GM21447 (cell line): ENCODE data around the gene LATS2.

Experiments
- ATAC-seq: cut with Tn5 transposase; IDR thresholded peaks from one replicate; pipeline ENCODE4 v1.9.1; 2021; ENCODE audit not compliant: unreplicated experiment

LATS2 gene

GRCh38 chr13:20994441-20994821 lies 67.0 kb downstream of the LATS2 start:
- no peak for ATAC-seq

- ATAC-seq: no peak
Observed at GRCh38 chr13:20993661-20994440, 67.5 kb downstream of the LATS2 start.

GRCh38 chr13:20993211-20993610 lies 68.2 kb downstream of the LATS2 start:
- no peak for ATAC-seq

GRCh38 chr13:20991741-20992520 lies 69.5 kb downstream of the LATS2 start:
- ATAC-seq: no peak

- no peak for ATAC-seq
Observed at GRCh38 chr13:20990910-20991525, 70.4 kb downstream of the LATS2 start.

- no peak for ATAC-seq
Observed at GRCh38 chr13:20989656-20990321, 71.6 kb downstream of the LATS2 start.

GRCh38 chr13:20988909-20989655 lies 72.3 kb downstream of the LATS2 start:
- no peak for ATAC-seq

- ATAC-seq: no peak
Observed at GRCh38 chr13:20988033-20988908, 73.1 kb downstream of the LATS2 start.

GRCh38 chr13:20987599-20987998 lies 73.8 kb downstream of the LATS2 start:
- no peak for ATAC-seq

- ATAC-seq: no peak
Observed at GRCh38 chr13:20984879-20985278, 76.5 kb downstream of the LATS2 start.

- no peak for ATAC-seq
Observed at GRCh38 chr13:20983386-20983785, 78.0 kb downstream of the LATS2 start.

- no peak for ATAC-seq
Observed at GRCh38 chr13:20981370-20982095, 79.9 kb downstream of the LATS2 start.

- ATAC-seq: no peak
Observed at GRCh38 chr13:20980899-20981298, 80.5 kb downstream of the LATS2 start.

GRCh38 chr13:20980430-20980829 lies 81.0 kb downstream of the LATS2 start:
- no peak for ATAC-seq

- ATAC-seq: no peak
Observed at GRCh38 chr13:20977394-20977793, 84.0 kb downstream of the LATS2 start.

GRCh38 chr13:20974981-20975585 lies 86.3 kb downstream of the LATS2 start:
- no peak for ATAC-seq

- no peak for ATAC-seq
Observed at GRCh38 chr13:20973886-20974425, 87.4 kb downstream of the LATS2 start.

GRCh38 chr13:20972731-20973130 lies 88.7 kb downstream of the LATS2 start:
- ATAC-seq: no peak
